HepG2 (cell line): Measurements from ENCODE around the gene RUNX3.

Experiments used
- ESRRA ChIP-seq: sonication (generic); formaldehyde crosslinking; IDR thresholded peaks from 2 replicates; pipeline ENCODE4 v1.5.1; 2020; ENCODE audit warnings: mild to moderate bottlenecking, low read depth, missing genetic modification reagents
- FIP1L1 ChIP-seq: fragments of 200-400 bp; formaldehyde crosslinking; IDR thresholded peaks from 2 replicates; pipeline ENCODE4 v1.6.1; 2018; ENCODE audit warnings: low read depth, mild to moderate bottlenecking, low read length, moderate library complexity, borderline replicate concordance; ENCODE audit not compliant: insufficient read depth
- HDAC6 ChIP-seq: fragments of 200-600 bp; sonication (generic); IDR thresholded peaks from 2 replicates; pipeline ENCODE4 v1.7.0; 2017; ENCODE audit warnings: mild to moderate bottlenecking, antibody characterized with exemption, low read length, low read depth
- KDM1A ChIP-seq: IDR thresholded peaks from 2 replicates; pipeline ENCODE4 v1.6.1; 2016; ENCODE audit warnings: missing compliant biosample characterization
- KDM5B ChIP-seq: sonication (generic); formaldehyde crosslinking; IDR thresholded peaks from 2 replicates; pipeline ENCODE4 v1.4.0; 2020; ENCODE audit warnings: missing genetic modification reagents, mild to moderate bottlenecking, borderline replicate concordance
- MAFK ChIP-seq, 2 experiments: IDR thresholded peaks in 1 of 2; conservative IDR thresholded peaks in 1 of 2; 2 replicates each; pipeline ENCODE4 v1.6.1; 2011; ENCODE audit warnings: improper control_type of control experiment in 2 of 2, low read length in 2 of 2
- POLR2G ChIP-seq: fragments of 200-400 bp; formaldehyde crosslinking; IDR thresholded peaks from 2 replicates; pipeline ENCODE4 v1.6.1; 2018; ENCODE audit warnings: mild to moderate bottlenecking, low read depth, low read length, moderate library complexity
- SP4 ChIP-seq: sonication (generic); formaldehyde crosslinking; IDR thresholded peaks from 2 replicates; pipeline ENCODE4 v1.8.1; 2023; ENCODE audit warnings: mild to moderate bottlenecking, missing genetic modification reagents
- TSC22D2 ChIP-seq: sonication (generic); formaldehyde crosslinking; IDR thresholded peaks from 2 replicates; pipeline ENCODE4 v1.5.1; 2020; ENCODE audit warnings: missing genetic modification reagents, mild to moderate bottlenecking, borderline replicate concordance
- ZNF121 ChIP-seq: sonication (generic); formaldehyde crosslinking; IDR thresholded peaks from 2 replicates; pipeline ENCODE4 v1.5.0; 2020; ENCODE audit warnings: mild to moderate bottlenecking, missing genetic modification reagents
- TF ChIP-seq, protein P1 (sequence below): sonication (generic); formaldehyde crosslinking; IDR thresholded peaks from 2 replicates; pipeline ENCODE4 v1.5.0; 2020; ENCODE audit warnings: mild to moderate bottlenecking, missing genetic modification reagents, moderate library complexity

DNA sequence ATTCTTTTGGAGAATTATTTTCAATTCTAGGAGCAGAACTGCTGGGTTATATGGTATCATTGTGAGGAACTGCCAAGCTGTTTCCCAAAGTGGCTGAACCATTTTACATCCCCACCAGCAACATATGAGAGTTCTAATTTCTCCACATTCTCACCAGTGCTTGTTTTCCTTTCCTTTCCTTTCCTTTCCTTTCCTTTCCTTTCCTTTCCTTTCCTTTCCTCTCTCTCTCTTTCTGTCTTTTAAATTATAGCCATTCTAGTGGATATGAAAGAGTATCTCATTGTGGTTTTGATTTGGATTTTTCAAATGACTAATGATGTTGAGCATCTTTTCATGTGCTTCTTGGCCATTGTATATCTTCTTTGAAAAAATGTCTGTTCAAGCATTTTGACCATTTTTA, 45.3 kb downstream of the RUNX3 start:
- TF ChIP-seq TSC22D2 (CRISPR knock-in tag) (no peak), KDM1A (CRISPR knock-in tag) (no peak), SP4 (CRISPR knock-in tag) (no peak), ZNF121 (CRISPR knock-in tag) (no peak), KDM5B (no peak), ESRRA (no peak), MAFK (conservative IDR thresholded peaks at IDR 0.05 in 1 of 2, IDR thresholded peaks at IDR 0.05 in 1 of 2; ENCODE audit: low read length in 2 of 2) (no peak), POLR2G (no peak), HDAC6 (no peak), FIP1L1 (no peak)
- TF ChIP-seq, protein P1, sequence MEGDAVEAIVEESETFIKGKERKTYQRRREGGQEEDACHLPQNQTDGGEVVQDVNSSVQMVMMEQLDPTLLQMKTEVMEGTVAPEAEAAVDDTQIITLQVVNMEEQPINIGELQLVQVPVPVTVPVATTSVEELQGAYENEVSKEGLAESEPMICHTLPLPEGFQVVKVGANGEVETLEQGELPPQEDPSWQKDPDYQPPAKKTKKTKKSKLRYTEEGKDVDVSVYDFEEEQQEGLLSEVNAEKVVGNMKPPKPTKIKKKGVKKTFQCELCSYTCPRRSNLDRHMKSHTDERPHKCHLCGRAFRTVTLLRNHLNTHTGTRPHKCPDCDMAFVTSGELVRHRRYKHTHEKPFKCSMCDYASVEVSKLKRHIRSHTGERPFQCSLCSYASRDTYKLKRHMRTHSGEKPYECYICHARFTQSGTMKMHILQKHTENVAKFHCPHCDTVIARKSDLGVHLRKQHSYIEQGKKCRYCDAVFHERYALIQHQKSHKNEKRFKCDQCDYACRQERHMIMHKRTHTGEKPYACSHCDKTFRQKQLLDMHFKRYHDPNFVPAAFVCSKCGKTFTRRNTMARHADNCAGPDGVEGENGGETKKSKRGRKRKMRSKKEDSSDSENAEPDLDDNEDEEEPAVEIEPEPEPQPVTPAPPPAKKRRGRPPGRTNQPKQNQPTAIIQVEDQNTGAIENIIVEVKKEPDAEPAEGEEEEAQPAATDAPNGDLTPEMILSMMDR: no peak
